ENCODE data around the gene ZNF227.
"Not testable (repeated sequence)": the region's sequence is repeated elsewhere in the genome, so short reads cannot be mapped to it uniquely, and the experiment has no call there.

Gene ZNF227

DNA sequence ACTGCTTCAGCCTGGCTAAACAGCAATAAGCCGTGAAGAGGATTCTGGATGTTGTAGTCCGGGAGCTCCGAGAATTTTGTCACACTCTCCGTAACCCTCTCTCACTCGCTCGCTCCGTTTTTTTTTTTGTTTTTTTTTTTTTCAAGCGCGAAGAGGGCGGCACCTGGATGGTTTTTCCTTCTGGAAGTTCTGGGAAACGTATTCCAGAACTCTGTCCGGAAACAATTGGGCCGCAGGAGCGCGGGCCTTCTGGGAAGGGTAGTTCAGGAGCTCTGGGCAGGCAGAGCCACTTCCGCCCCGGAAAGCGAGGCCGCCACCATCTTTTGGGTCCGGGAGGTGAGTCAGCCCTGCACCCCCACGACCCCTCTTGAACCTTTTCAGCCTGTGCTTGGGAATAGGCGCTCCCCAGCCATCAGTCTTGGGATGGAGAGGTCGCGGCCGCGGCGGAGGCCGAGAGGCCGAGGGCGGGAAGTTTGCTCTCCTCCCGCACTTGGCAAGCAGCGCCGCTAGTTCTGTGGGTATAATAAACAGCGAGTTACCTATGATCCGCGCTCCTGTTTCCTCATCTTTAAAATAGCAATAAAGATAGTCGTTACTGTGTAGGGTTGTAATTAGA is at the start of gene ZNF227:
Gene ZNF227 (plus strand): TSS at position 283 of the 616 bp plus-strand sequence. CDS start 5,261 bp downstream, outside the sequence.
- DNase-seq (ENCODE audit: low read depth) = peak; percentile 63

DNA sequence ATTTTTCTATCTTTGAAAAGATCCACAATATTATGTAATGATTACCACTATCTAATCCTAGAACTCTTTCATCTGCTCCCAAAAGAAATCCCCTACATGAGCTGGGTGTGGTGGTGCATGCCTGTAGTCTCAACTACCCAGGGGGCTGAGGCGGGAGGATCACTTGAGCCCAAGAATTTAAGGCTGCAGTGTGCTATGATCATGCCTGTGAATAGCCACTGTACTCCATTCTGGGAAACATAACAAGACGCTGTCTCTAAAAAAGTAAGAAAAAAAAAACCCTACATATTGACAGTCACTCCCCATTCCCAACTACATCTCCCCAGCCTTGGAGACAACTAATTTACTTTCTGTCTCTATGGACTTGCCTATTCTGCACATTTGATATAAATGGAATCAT is 48.5 kb upstream of the ZNF227 start:
- DNase-seq (ENCODE audit: low read depth) = no peak

DNA sequence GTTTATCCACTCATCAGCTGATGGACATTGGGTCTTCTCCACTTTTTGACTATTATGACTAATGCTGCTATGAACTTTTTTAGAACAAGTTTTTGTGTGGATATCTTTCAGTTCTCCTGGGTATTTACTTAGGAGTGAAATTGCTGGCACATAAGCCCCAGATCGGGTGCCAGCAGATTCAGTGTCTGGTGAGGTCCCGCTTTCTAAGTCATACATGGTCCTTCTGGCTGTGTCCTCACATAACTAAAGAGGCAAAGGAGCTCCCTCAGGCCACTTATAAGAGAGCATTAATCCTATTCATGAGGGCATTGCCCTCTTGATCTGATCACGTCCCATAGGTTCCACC is 48.0 kb upstream of the ZNF227 start:
- DNase-seq (ENCODE audit: low read depth) = no peak

DNA sequence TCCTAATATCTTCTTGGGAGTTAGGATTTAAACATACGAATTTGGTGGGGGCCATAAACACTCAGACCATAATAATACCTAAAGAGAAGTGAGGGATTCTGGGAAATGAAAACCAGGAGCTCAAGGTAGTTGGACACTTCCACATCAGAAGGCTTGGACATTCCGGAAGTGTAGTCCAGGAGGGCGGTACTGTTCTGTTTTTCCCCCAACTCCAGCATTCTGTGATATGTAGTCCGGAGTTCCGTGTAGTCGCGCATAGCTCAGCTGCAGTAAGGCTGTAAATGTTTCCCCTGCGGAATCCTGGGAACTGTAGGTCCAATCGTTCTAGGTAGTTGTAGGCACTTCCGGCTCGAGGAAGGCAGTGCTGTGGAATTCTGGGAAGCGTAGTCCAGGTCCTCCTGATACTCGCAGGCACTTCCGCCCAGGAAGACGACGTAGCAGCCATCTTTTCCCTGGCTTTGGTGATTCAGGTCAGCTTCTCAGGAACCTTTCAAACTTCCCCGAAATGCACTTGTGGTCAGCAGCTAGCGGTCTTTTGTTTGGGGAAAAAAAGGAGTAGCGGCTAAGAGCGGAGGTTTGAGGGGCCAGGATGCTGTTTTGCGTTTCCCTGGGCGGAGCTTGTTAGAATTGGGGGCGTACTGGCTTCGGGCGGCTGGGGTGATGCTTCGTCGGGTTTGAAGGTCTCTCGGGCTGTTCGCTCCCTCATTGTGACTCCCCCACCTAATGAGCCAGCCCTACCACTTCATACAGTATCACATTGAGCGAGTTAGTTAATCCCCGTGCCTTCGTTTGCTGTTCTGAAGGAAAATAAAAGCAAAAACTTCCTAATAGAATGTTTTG is 47.4 kb upstream of the ZNF227 start, which contains the start of gene ZNF226:
Gene ZNF226 (plus strand): TSS at position 428 of the 840 bp plus-strand sequence. CDS start 4,981 bp downstream, outside the sequence.
- DNase-seq (ENCODE audit: low read depth) = peak; percentile 62

DNA sequence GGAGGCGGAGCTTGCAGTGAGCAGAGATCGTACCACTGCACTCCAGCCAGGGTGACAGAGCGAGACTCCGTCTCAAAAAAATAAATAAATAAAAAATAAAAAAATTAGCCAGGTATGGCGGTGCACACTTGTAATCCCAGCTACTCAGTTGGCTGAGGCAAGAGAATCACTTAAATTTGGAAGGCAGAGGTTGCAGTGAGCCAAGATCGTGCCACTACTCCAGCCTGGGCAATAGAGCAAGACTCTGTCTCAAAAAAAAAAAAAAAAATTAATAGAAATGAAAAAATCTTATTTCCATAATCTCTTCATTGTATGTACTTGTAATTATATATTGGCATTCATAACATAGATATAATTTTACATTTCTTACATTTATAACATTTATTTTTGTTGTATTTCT is 41.7 kb upstream of the ZNF227 start:
- not testable (repeated sequence) for DNase-seq (ENCODE audit: low read depth)

DNA sequence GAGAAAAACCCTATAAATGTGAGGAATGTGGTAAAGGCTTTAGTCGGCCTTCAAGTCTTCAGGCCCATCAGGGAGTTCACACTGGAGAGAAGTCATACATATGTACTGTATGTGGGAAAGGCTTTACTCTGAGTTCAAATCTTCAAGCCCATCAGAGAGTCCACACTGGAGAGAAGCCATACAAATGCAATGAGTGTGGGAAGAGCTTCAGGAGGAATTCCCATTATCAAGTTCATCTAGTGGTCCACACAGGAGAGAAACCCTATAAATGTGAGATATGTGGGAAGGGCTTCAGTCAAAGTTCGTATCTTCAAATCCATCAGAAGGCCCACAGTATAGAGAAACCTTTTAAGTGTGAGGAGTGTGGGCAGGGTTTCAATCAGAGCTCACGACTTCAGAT is 35.7 kb upstream of the ZNF227 start:
- DNase-seq (ENCODE audit: low read depth) = no peak

DNA sequence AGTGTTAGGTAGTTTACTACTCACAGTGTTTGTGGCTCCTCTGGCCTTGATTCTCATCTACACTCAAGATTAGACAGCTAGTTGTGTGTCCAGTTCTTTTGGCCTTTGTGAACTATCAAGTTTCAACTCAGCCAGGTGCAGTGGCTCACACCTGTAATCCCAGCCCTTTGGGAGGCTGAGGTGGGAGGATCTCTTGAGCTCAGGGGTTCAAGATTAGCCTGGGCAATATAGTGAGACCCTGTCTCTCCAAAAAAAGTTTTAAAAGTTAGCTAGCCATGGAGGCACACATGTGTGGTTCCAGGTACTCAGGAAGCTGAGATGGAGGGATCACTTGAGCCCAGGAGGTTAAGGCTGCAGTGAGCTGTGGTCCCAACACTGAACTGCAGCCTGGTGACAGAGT is 31.4 kb upstream of the ZNF227 start:
- no peak for DNase-seq (ENCODE audit: low read depth)

DNA sequence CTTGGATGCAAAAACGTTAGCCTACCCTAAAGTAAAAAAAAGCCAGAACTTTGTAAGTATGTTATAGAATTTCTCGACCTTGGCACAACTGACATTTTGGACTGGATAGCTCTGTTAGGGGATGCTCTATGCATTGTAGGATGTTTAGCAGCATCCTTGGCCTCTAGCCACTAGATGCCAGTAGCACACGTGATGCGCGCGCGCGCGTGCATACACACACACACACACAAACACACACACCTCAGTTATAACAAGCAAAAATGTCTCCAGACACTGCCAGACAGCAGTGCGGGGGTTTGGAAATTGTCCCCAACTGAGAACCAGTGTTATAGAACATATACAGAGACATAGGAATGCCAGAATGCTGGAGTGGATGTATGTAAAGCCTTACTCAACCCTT is 30.2 kb upstream of the ZNF227 start:
- no peak for DNase-seq (ENCODE audit: low read depth)

DNA sequence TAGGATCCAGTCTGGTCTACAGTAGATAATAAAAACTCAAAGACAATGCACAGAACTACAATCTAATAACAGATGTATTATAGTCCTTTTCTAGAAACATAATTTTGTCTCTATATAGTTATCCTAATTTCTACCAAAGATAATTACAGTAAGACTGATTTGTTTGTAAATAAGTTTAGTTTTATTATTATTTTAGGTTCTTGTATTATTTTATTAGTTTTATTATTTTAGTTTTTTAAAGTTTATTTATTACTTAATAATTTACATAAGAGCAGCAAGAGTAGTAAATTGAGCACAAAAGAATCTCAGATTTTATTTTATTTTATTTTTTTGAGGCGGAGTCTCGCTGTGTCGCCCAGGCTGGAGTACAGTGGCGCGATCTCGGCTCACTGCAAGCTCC is 22.3 kb upstream of the ZNF227 start:
- no peak for DNase-seq (ENCODE audit: low read depth)

DNA sequence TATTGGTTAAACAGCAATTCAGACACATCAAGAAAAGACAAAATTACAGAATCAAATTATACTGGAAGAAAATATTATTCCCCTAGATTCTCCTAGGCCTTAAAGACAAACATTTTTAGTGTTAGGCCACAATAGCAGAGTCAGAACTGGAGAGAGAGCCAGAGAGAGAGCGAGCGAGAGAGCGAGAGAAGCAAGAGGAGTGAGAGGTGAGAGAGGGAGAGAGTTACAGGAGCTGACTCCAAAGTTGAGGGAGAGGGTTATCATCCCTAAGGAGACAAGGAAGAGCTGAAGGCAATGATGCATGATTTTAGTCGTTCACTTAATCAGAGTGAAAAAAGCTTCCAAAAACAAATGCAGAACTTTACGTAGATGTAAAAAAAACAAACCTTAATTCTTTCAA is 20.2 kb upstream of the ZNF227 start:
- no peak for DNase-seq (ENCODE audit: low read depth)

DNA sequence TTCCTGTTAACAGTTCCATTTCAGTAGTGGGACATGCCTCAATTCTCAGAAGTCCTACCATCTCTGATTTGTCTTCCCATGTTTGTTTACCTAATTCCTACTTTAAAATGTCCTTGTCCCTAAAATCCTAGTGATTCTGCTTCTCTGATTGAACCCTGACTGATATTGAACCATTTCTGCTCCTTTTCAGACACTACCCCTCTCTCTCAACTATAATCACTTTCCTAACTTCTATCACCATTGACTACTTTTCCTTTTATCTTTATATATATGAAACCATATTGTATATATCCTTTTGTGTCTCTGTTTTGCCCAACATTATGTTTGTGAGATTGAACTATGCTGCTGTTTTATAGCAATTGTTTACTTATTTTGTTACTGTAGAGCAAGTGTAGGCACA is 15.6 kb upstream of the ZNF227 start:
- no peak for DNase-seq (ENCODE audit: low read depth)

DNA sequence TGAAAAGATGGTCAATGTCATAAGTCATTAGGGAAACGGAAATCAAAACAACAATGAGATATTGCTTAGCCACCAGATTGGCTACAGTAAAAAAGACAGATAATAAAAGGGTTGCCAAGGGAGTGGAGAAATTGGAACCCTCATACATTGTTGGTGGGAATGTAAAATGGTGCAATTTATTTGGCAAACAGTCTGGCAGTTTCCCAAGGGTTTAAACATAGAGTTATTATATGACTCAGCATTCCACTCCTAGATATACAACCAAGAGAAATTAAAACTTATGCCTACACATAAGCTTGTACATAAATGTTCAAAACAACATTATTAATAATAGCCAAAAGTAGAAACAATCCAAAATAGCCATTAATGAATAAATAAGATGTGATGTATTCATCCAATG is 9.9 kb upstream of the ZNF227 start:
- no peak for DNase-seq (ENCODE audit: low read depth)

DNA sequence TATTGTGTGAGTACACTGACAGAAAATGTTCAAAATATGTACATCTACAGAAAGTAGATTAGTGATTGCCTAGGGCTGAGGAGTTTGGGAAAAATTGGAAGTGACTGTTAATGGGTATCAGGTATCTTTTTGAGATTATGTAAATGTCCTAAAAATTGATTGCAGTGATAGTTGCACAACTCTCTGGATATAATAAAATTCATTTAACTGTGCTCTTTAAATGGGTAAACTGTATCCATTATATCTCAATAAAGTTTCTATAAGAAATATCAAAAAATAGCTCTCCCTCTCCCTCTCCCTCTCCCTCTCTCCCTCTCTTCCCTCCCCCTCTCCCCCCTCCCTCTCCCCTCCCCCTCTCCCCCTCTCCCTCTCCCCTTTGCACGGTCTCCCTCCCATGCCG is 9.4 kb upstream of the ZNF227 start:
- DNase-seq (ENCODE audit: low read depth) = no peak

DNA sequence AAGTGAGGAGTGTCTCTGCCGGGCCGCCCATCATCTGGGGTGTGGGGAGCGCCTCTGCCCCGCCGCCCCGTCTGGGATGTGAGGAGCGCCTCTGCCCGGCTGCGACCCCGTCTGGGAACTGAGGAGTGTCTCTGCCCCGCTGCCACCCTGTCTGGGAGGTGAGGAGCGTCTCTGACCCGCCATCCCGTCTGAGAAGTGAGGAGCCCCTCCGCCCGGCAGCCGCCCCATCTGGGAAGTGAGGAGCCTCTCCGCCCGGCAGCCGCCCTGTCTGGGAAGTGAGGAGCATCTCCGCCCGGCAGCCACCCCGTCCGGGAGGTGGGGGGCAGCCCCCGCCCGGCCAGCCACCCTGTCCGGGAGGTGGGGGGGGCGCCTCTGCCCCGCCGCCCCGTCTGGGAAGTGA is 8.5 kb upstream of the ZNF227 start:
- not testable (repeated sequence) for DNase-seq (ENCODE audit: low read depth)

DNA sequence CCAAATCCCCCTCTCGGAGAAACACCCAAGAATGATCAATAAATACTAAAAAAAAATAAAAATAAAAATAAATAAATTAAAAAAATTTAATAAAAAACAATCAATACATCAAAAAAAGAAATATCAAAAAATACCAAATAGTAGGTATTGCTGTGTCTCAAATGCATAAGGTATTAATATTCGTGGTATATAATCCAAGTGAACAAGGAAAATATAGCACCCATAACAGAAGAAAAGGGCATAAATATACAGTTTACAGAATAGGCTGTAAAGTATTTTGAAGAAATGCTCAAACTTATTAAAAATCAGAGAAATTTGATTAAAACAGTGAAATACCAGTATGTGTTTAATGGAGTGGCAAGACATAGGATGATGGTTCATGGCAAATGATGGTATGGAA is 7.6 kb upstream of the ZNF227 start:
- no peak for DNase-seq (ENCODE audit: low read depth)

DNA sequence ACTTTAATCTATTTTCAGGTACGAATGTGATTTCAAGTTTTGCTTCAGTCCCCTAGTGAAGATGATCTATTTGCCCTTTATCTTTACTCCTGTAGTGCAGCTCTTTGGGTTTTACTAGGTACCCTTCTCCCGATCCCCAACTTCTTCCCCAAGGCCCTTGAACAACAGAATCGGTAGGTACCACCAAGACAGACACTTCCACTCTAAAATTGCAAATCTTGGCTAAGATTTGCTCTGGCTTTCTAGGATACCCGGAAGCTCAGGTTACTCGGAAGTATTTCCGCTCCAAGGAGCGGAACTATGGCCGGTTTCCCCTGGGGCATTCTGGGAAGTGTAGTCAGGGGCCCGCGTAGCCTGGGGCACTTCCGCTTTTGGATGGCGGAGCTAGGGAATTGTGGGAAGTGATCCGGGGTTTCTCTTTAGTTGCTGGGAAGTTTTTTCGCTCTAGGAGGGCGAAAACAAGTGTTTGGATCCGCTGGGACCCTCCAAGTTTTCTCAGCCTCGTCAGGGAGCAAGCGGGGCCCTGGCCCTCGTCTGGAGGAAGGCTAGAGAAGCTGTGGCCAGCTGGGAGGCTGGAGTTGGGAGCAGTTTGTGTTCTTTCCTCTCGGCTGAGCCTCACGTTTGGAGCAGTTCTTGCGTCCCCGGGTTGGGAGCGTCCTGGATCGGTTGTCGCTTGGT is 5.1 kb upstream of the ZNF227 start:
- DNase-seq (ENCODE audit: low read depth) = peak; percentile 62

DNA sequence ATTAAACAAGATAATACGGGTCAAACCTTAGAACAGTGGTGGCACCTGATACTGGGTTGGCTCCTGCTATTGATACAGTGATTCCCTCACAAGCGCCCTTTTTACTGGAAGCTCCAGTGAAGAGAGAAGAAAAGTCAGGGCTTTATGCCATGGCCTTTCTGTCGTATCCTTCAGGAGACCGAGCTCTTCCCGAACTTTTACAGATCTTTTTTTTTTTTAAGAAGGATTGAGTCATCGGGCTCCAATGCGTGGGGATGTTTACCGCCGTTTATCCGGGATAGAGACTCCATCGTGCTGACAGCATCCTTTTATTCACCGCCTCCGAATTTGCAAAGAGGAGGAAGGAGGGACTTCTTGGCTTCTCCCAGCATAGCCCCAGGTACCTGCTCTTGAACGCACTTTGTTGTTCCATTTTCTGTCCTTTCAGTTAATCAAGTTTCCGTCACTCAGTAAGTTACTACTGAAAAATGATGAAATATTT is 574 bp downstream of the ZNF227 start:
- no peak for DNase-seq (ENCODE audit: low read depth)

DNA sequence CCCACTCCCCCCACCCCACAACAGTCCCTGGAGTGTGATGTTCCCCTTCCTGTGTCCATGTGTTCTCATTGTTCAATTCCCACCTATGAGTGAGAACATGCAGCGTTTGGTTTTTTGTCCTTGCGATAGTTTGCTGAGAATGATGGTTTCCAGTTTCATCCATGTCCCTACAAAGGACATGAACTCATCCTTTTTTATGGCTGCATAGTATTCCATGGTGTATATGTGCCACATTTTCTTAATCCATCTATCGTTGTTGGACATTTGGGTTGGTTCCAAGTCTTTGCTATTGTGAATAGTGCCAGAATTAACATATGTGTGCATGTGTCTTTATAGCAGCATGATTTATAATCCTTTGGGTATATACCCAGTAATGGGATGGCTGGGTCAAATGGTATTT is 7.6 kb downstream of the ZNF227 start:
- not testable (repeated sequence) for DNase-seq (ENCODE audit: low read depth)

DNA sequence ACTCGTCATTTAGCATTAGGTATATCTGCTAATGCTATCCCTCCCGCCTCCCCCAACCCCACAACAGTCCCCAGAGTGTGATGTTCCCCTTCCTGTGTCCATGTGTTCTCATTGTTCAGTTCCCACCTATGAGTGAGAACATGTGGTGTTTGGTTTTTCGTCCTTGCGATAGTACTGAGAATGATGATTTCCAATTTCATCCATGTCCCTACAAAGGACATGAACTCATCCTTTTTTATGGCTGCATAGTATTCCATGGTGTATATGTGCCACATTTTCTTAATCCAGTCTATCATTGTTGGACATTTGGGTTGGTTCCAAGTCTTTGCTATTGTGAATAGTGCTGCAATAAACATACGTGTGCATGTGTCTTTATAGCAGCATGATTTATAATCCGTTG is 8.4 kb downstream of the ZNF227 start:
- DNase-seq (ENCODE audit: low read depth) = not testable (repeated sequence)

DNA sequence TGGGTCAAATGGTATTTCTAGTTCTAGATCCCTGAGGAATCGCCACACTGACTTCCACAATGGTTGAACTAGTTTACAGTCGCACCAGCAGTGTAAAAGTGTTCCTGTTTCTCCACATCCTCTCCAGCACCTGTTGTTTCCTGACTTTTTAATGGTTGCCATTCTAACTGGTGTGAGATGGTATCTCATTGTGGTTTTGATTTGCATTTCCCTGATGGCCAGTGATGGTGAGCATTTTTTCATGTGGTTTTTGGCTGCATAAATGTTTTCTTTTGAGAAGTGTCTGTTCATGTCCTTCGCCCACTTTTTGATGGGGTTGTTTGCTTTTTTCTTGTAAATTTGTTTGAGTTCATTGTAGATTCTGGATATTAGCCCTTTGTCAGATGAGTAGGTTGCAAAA is 9.0 kb downstream of the ZNF227 start:
- not testable (repeated sequence) for DNase-seq (ENCODE audit: low read depth)

DNA sequence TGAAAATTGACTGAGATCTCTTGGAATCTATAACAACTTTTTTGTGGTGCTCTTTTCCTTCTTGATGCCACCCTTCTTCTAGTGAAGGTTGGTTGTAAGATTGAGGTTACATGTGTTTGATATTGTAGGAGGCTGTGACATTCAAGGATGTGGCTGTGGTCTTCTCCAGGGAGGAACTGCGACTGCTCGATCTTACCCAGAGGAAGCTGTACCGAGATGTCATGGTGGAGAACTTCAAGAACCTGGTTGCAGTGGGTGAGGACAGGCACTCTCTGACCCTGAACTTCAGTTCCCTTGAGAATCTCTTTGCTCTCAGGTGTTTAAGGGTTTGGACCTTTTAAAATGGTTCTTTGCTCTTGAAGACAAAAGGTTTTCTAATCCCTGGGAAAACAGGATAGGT is 16.0 kb downstream of the ZNF227 start:
- no peak for DNase-seq (ENCODE audit: low read depth)

DNA sequence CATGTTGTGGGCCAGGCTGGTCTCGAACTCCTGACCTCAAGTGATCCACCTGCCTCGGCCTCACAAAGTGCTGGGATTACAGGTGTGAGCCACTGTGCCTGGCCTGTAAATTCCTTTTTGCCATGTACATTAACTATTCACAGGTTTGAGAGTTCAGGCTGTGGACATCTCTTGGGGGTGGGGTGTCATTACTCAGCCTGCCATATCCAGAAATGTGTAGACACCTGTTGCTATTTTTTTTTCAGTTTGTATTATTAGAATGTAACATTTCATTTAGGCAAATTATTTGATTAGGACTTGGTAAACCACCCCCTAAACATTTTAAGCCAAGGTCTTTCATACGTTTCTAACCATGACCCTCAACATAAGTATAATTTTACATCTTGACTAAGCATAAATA is 20.5 kb downstream of the ZNF227 start:
- no peak for DNase-seq (ENCODE audit: low read depth)

DNA sequence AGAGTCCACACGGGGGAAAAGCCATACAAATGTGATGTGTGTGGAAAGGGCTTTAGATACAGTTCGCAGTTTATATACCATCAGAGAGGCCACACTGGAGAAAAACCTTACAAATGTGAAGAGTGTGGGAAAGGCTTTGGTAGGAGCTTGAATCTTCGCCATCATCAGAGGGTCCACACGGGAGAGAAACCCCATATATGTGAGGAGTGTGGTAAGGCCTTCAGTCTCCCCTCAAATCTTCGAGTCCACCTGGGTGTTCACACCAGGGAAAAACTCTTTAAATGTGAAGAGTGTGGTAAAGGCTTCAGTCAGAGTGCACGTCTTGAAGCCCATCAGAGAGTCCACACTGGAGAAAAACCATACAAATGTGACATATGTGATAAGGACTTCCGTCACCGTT is 24.1 kb downstream of the ZNF227 start:
- no peak for DNase-seq (ENCODE audit: low read depth)
